Activated T-cell treated with anti-CD3 and anti-CD28 coated beads for 48 hours (primary cell): Measurements from ENCODE around the gene COQ10A.

Experiments used
- DNase-seq: peaks from one replicate; pipeline ENCODE4 v3.0.0-alpha.2; 2020; ENCODE audit warnings: low read depth

COQ10A gene

GRCh38 chr12:56315622-56316473, 49.1 kb downstream of the COQ10A start, which contains the start of gene CNPY2:
TSS of gene CNPY2 (minus strand) at chr12:56315988. CDS start at chr12:56315217, 771 bp downstream.
- DNase-seq, result peak; percentile 90

GRCh38 chr12:56317675-56318074, 50.9 kb downstream of the COQ10A start:
- DNase-seq, result no peak
